Karpas-422 (cell line): ENCODE measurements around the gene ITPR1. TPM values are rescaled to one million over a fixed set of nuclear protein-coding genes. Genes with fewer than 3 reads are reported as not detected.

Experiments
- DNase-seq: peaks from one replicate; pipeline ENCODE4 v3.0.0-alpha.2; 2015
- H2AFZ ChIP-seq: fragments of 200-600 bp; sonication (generic); 2 replicates; pipeline ENCODE4 v1.6.1; 2014; ENCODE audit warnings: antibody characterized with exemption, low read length, mixed read lengths
- H3K27ac ChIP-seq: fragments of 200-600 bp; sonication (generic); 2 replicates; pipeline ENCODE4 v1.5.1; 2014; ENCODE audit warnings: mild to moderate bottlenecking, low read length, moderate library complexity
- H3K27me3 ChIP-seq: fragments of 200-600 bp; sonication (generic); 2 replicates; pipeline ENCODE4 v1.6.1; 2014; ENCODE audit warnings: low read length, mixed read lengths
- H3K36me3 ChIP-seq: fragments of 200-600 bp; sonication (generic); 2 replicates; pipeline ENCODE4 v1.6.1; 2014; ENCODE audit warnings: low read length, mixed read lengths; ENCODE audit not compliant: insufficient read depth
- H3K4me1 ChIP-seq: fragments of 200-600 bp; sonication (generic); 2 replicates; pipeline ENCODE4 v1.6.1; 2014; ENCODE audit warnings: mild to moderate bottlenecking, low read length, mixed read lengths
- H3K4me2 ChIP-seq: fragments of 200-600 bp; sonication (generic); 2 replicates; pipeline ENCODE4 v1.6.1; 2014; ENCODE audit warnings: low read length, low read depth, mild to moderate bottlenecking; ENCODE audit not compliant: poor library complexity, severe bottlenecking
- H3K4me3 ChIP-seq: fragments of 200-600 bp; sonication (generic); 2 replicates; pipeline ENCODE4 v1.5.1; 2014; ENCODE audit warnings: mild to moderate bottlenecking, antibody characterized with exemption, low read length, mixed read lengths
- H3K79me2 ChIP-seq: fragments of 200-600 bp; sonication (generic); 2 replicates; pipeline ENCODE4 v1.6.1; 2014; ENCODE audit warnings: mild to moderate bottlenecking, low read length, mixed read lengths
- H3K9ac ChIP-seq: fragments of 200-600 bp; sonication (generic); 2 replicates; pipeline ENCODE4 v1.6.0; 2014; ENCODE audit warnings: low read length
- H3K9me2 ChIP-seq: fragments of 200-600 bp; sonication (generic), shearing (Covaris generic); replicated peaks from 2 replicates; pipeline ENCODE4 v1.6.0; 2014; ENCODE audit warnings: mild to moderate bottlenecking, low read length, moderate library complexity; ENCODE audit not compliant: insufficient read depth
- H3K9me3 ChIP-seq: fragments of 300-700, 200-600 bp; sonication (generic); 2 replicates; pipeline ENCODE4 v1.6.1; 2014; ENCODE audit warnings: low read length, mixed read lengths
- H4K20me1 ChIP-seq: fragments of 200-600 bp; sonication (generic); 2 replicates; pipeline ENCODE4 v1.6.1; 2014; ENCODE audit warnings: mild to moderate bottlenecking, antibody characterized with exemption, low read length, low read depth; ENCODE audit not compliant: insufficient read depth
- total RNA-seq: library from RNA; depleted of rRNA; stranded (reverse); fragments of >200 nt; shearing (Covaris generic); gene quantifications from 2 replicates; pipeline ENCODE4 v1.2.3, GENCODE V29; 2014; ENCODE audit warnings: low replicate concordance

Gene ITPR1
- total RNA-seq, 1 experiment from 2014 or later: 18.2 TPM

DNA sequence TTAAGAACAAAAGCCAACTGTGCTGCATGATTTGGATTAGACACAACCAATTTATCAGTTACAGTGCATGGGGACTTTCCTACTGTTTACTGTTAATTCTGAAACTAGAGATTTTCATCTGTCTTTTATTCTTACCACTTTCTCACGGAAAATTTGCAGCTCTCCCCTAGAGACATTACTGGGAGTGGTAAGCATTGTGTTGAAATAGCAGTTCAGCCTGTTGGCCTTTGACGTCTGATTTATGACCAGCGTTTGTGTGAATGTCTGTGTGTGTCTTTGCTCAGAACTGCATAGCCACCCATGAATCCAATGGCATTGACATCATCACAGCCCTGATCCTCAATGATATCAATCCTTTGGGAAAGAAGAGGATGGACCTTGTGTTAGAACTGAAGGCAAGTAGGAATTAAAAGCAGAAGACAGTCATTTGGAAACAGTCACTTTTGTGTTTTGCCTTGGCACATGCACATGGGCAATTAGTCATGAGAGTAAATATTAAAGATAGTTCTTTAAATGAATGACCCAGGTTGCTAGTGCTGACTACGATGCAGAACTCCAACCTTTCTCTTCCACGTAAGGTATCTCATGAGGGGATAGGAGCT is 283.9 kb downstream of the ITPR1 start:
- H3K27ac ChIP-seq: no peak overlapping the region
- H3K4me2 ChIP-seq: no peak overlapping the region
- no peak overlapping the region for H3K4me3 ChIP-seq
- H3K4me1 ChIP-seq: no peaks in the 10 kb centered on the region
- H3K9me2 ChIP-seq: no peaks in the 10 kb centered on the region
- H2AFZ ChIP-seq: no peak overlapping the region
- H4K20me1 ChIP-seq: no peaks in the 10 kb centered on the region
- H3K27me3 ChIP-seq: no peaks in the 10 kb centered on the region
- H3K9ac ChIP-seq: no peak overlapping the region
- H3K9me3 ChIP-seq: no peaks in the 10 kb centered on the region
- no peaks in the 10 kb centered on the region for H3K36me3 ChIP-seq
- no peak for DNase-seq
- no peaks in the 10 kb centered on the region for H3K79me2 ChIP-seq

DNA sequence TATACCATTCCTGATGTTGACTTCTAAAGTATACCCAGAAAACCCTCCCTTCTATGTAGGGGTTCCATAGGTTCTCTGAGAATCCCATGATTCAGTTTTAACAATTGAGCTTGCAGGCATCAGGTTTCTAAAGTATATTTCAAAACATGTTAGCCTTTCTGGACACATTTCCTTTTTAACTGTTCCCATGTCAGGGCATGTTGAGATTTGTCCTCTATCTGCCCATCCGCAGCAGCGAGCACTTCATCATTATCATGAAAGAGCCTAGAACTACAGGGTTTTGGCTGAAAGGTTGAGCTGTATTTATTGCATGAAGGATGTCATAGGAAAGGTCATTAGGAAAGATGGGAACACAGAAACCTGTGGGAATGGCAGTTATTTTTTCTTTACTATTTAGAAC is 285.0 kb downstream of the ITPR1 start:
- H2AFZ ChIP-seq: no peak overlapping the region
- H3K4me3 ChIP-seq: no peak overlapping the region
- H4K20me1 ChIP-seq: no peaks in the 10 kb centered on the region
- no peaks in the 10 kb centered on the region for H3K79me2 ChIP-seq
- DNase-seq: no peak
- H3K4me2 ChIP-seq: no peak overlapping the region
- H3K9me3 ChIP-seq: no peaks in the 10 kb centered on the region
- no peaks in the 10 kb centered on the region for H3K9me2 ChIP-seq
- no peak overlapping the region for H3K9ac ChIP-seq
- no peak overlapping the region for H3K27ac ChIP-seq
- H3K36me3 ChIP-seq: no peaks in the 10 kb centered on the region
- H3K27me3 ChIP-seq: no peaks in the 10 kb centered on the region
- H3K4me1 ChIP-seq: no peaks in the 10 kb centered on the region

DNA sequence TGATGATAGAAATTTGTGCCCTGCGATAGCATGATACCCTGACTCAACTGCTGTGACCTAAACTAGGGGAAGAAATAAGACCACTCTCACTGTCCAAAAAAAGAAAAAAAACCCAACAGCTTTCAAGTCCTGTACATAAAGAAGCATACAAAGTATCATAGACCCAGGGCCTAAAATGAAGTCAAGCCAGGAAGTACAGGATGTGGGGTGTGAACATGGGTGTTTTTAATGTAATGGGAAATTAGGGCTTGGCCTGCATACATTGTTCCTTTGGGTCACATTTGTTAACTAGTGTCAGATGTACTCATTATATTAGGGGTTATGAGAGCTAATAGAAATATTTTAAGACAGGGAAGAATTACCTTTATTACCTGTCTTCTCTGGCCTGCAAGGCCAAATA is 285.6 kb downstream of the ITPR1 start:
- no peak for DNase-seq
- no peak overlapping the region for H3K4me3 ChIP-seq
- no peaks in the 10 kb centered on the region for H3K79me2 ChIP-seq
- H4K20me1 ChIP-seq: no peaks in the 10 kb centered on the region
- H3K9ac ChIP-seq: no peak overlapping the region
- no peak overlapping the region for H3K27ac ChIP-seq
- no peaks in the 10 kb centered on the region for H3K9me3 ChIP-seq
- H3K36me3 ChIP-seq: no peaks in the 10 kb centered on the region
- no peaks in the 10 kb centered on the region for H3K27me3 ChIP-seq
- no peaks in the 10 kb centered on the region for H3K4me1 ChIP-seq
- no peak overlapping the region for H2AFZ ChIP-seq
- H3K4me2 ChIP-seq: no peak overlapping the region
- H3K9me2 ChIP-seq: no peaks in the 10 kb centered on the region

GRCh38 chr3:4780545-4780957 is 287.4 kb downstream of the ITPR1 start:
- Histone ChIP-seq H3K27me3 (no peaks in the 10 kb centered on the region), H3K9me2 (no peaks in the 10 kb centered on the region), H3K4me1 (no peaks in the 10 kb centered on the region), H2AFZ (no peak overlapping the region), H3K27ac (no peak overlapping the region), H3K79me2 (no peaks in the 10 kb centered on the region), H3K4me2 (no peak overlapping the region), H3K9ac (no peak overlapping the region), H3K36me3 (no peaks in the 10 kb centered on the region), H3K9me3 (no peaks in the 10 kb centered on the region), H3K4me3 (no peak overlapping the region), H4K20me1 (no peaks in the 10 kb centered on the region)
- no peak for DNase-seq

- H3K36me3 ChIP-seq: no peaks in the 10 kb centered on the region
- H3K27ac ChIP-seq: no peak overlapping the region
- no peaks in the 10 kb centered on the region for H3K79me2 ChIP-seq
- H3K9me3 ChIP-seq: no peaks in the 10 kb centered on the region
- no peak overlapping the region for H3K4me2 ChIP-seq
- no peaks in the 10 kb centered on the region for H3K27me3 ChIP-seq
- no peak overlapping the region for H3K9ac ChIP-seq
- no peak for DNase-seq
- H3K4me3 ChIP-seq: no peak overlapping the region
- H3K9me2 ChIP-seq: no peaks in the 10 kb centered on the region
- H4K20me1 ChIP-seq: no peaks in the 10 kb centered on the region
- no peaks in the 10 kb centered on the region for H3K4me1 ChIP-seq
- no peak overlapping the region for H2AFZ ChIP-seq
These were observed 288.9 kb downstream of the ITPR1 start for GRCh38 chr3:4782095-4782494.

DNA sequence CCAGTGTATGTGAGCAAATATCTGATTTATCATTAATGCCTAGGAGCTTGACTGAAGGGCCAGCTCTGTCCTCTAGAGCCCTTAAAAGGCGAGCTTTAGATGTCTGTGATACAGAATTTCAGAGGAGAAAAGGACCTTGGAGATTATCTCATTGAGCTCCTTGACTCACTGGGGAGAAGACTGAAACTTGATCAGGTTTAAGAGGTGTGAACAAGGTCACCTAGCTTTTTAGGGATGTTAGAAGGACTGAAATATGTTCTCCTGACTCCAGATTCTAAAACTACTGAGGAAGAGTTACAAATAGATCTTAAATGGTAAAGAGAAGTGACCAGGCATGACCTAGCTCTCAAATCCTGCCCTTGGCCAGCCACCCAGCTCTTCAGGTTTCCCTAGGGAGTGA is 292.4 kb downstream of the ITPR1 start:
- Histone ChIP-seq H3K27ac (no peak overlapping the region), H3K79me2 (no peaks in the 10 kb centered on the region), H3K9ac (no peak overlapping the region), H3K4me3 (no peak overlapping the region), H3K4me1 (no peaks in the 10 kb centered on the region), H3K27me3 (no peaks in the 10 kb centered on the region), H3K36me3 (no peaks in the 10 kb centered on the region), H3K9me2 (no peaks in the 10 kb centered on the region), H3K4me2 (no peak overlapping the region), H4K20me1 (no peaks in the 10 kb centered on the region), H2AFZ (no peak overlapping the region), H3K9me3 (no peaks in the 10 kb centered on the region)
- no peak for DNase-seq

- H3K9ac ChIP-seq: no peak overlapping the region
- no peak overlapping the region for H3K4me2 ChIP-seq
- no peak overlapping the region for H3K27ac ChIP-seq
- H3K9me2 ChIP-seq: no peaks in the 10 kb centered on the region
- no peak overlapping the region for H2AFZ ChIP-seq
- H3K79me2 ChIP-seq: no peaks in the 10 kb centered on the region
- H3K27me3 ChIP-seq: no peaks in the 10 kb centered on the region
- no peaks in the 10 kb centered on the region for H3K4me1 ChIP-seq
- no peak for DNase-seq
- no peak overlapping the region for H3K4me3 ChIP-seq
- no peaks in the 10 kb centered on the region for H3K9me3 ChIP-seq
- H4K20me1 ChIP-seq: no peaks in the 10 kb centered on the region
- H3K36me3 ChIP-seq: no peaks in the 10 kb centered on the region
These were observed 293.3 kb downstream of the ITPR1 start for GRCh38 chr3:4786431-4786830.

- DNase-seq: no peak
- no peak overlapping the region for H3K4me3 ChIP-seq
- no peaks in the 10 kb centered on the region for H3K79me2 ChIP-seq
- H3K9me2 ChIP-seq: no peaks in the 10 kb centered on the region
- no peaks in the 10 kb centered on the region for H3K27me3 ChIP-seq
- H3K4me2 ChIP-seq: no peak overlapping the region
- no peak overlapping the region for H3K27ac ChIP-seq
- H3K4me1 ChIP-seq: no peaks in the 10 kb centered on the region
- H3K9ac ChIP-seq: no peak overlapping the region
- H3K9me3 ChIP-seq: no peaks in the 10 kb centered on the region
- no peak overlapping the region for H2AFZ ChIP-seq
- no peaks in the 10 kb centered on the region for H3K36me3 ChIP-seq
- no peaks in the 10 kb centered on the region for H4K20me1 ChIP-seq
These were observed 298.2 kb downstream of the ITPR1 start for GRCh38 chr3:4791358-4791757.

GRCh38 chr3:4793311-4793710 is 300.2 kb downstream of the ITPR1 start:
- no peak overlapping the region for H2AFZ ChIP-seq

More at GRCh38 chr3:4793311-4793710, 300.2 kb downstream of the ITPR1 start:
- H3K36me3 ChIP-seq: no peaks in the 10 kb centered on the region
- no peak overlapping the region for H3K4me3 ChIP-seq
- H3K9me2 ChIP-seq: no peaks in the 10 kb centered on the region
- no peak overlapping the region for H3K4me2 ChIP-seq
- H3K9ac ChIP-seq: no peak overlapping the region
- no peaks in the 10 kb centered on the region for H3K9me3 ChIP-seq
- no peaks in the 10 kb centered on the region for H3K27me3 ChIP-seq
- H4K20me1 ChIP-seq: no peaks in the 10 kb centered on the region
- no peak overlapping the region for H3K27ac ChIP-seq
- no peaks in the 10 kb centered on the region for H3K79me2 ChIP-seq
- DNase-seq: no peak
- H3K4me1 ChIP-seq: no peaks in the 10 kb centered on the region
